Measurements from ENCODE around the gene HOXA3. TPM values are rescaled to one million over a fixed set of nuclear protein-coding genes. Genes with fewer than 3 reads are reported as not detected.

The HOXA3 gene
- total and polyA plus RNA-seq, 10 of the 15 experiments (the other 5 are each of a cell fraction or from before 2014, with no cell fraction given) = 0.05 TPM; not detected in 9

GRCh38 chr7:27133409-27134231 lies 18.8 kb downstream of the HOXA3 start:
- WGBS (ENCODE audit: insufficient coverage, insufficient replicate concordance, low lambda C conversion rate, missing lambda C conversion rate) = 69% methylated on average over 18 of the region's 18 CpGs
- no peak for DNase-seq (ENCODE audit: low read depth, low spot score)
- Histone ChIP-seq H3K9me3 (replicated peaks; ENCODE audit: control insufficient read depth, insufficient read depth, low read length) (no peaks in the 10 kb centered on the region; the same call in 2 of the 3 replicates), H3K9ac (ENCODE audit: control insufficient read depth, insufficient read depth, low read length) (no peak overlapping the region), H2AFZ (ENCODE audit: control insufficient read depth, low read depth, low read length) (no peak overlapping the region), H3K36me3 (ENCODE audit: control insufficient read depth in 2 of 2, insufficient read depth in 2 of 2, low read length in 1 of 2) (no peaks in the 10 kb centered on the region), H3K79me2 (ENCODE audit: control insufficient read depth, insufficient read depth, low read length) (no peaks in the 10 kb centered on the region), H3K4me3 (no peak overlapping the region), H3K4me2 (ENCODE audit: control insufficient read depth, insufficient read depth) (no peak overlapping the region), H3K4me1 (ENCODE audit: control insufficient read depth, insufficient read depth, low read length) (no peaks in the 10 kb centered on the region; the same call in 1 of the 2 replicates), H3K27me3 (replicated peaks in 1 of 2; ENCODE audit: control insufficient read depth in 2 of 2, insufficient read depth in 2 of 2, low read length in 1 of 2) (peaks cover 0 to 7% of the 10 kb centered on the region in 2 experiments; a peak in 1 of 4 replicates), H3K27ac (ENCODE audit: control insufficient read depth, insufficient read depth) (no peak overlapping the region), H4K20me1 (ENCODE audit: control insufficient read depth, insufficient read depth) (no peaks in the 10 kb centered on the region)
- TF ChIP-seq HDAC2 (IDR thresholded peaks at IDR 0.05) (no peak), NR2C2 (IDR thresholded peaks at IDR 0.05; ENCODE audit: borderline replicate concordance, control insufficient read depth, insufficient read length, low read depth) (no peak), YY1 (IDR thresholded peaks at IDR 0.05; ENCODE audit: low read depth, low read length) (no peak), POLR2AphosphoS2 (IDR thresholded peaks at IDR 0.05; ENCODE audit: low read depth, low read length) (no peak)
- in situ Hi-C loops (cut with MboI) = no loop called here
- ATAC-seq = no peak
- ChIA-PET POLR2A (no interaction called here), SMC1A (ENCODE audit: uncharacterized antibody, unreplicated experiment) (interaction anchor here (0.8 to 2.2 kb wide), 5 partner anchors 16 to 439 kb away, joined by 3 to 7 read pairs (median 5); no protein-coding TSS in a partner anchor), CTCF (interaction anchor here (0.6 to 1.2 kb wide), 5 partner anchors 16 to 280 kb away, joined by 3 to 4 read pairs (median 3); no protein-coding TSS in a partner anchor), RAD21 (ENCODE audit: unreplicated experiment) (interaction anchor here (1.1 to 2.0 kb wide), 3 partner anchors 15 to 50 kb away, joined by 4 to 7 read pairs (median 6); no protein-coding TSS in a partner anchor)
- intact Hi-C loops (cut with micrococcal nuclease; ENCODE audit: unreplicated experiment) = no loop called here
- no TSS peak for BruUV-seq (replicated peaks)
- no peak for FAIRE-seq

- ChIA-PET CTCF (interaction anchor here (0.6 to 0.7 kb wide), 2 partner anchors 64 to 156 kb away, joined by 3 read pairs; no protein-coding TSS in a partner anchor), RAD21 (ENCODE audit: unreplicated experiment) (no interaction called here), POLR2A (no interaction called here), SMC1A (ENCODE audit: uncharacterized antibody, unreplicated experiment) (interaction anchor here (0.8 to 2.2 kb wide), 3 partner anchors 17 to 277 kb away, joined by 3 to 7 read pairs (median 5); no protein-coding TSS in a partner anchor)
- DNase-seq (ENCODE audit: low read depth, low spot score) (no peak), FAIRE-seq (no peak), ATAC-seq (no peak)
- H4K20me1 ChIP-seq (ENCODE audit: control insufficient read depth, insufficient read depth) = no peaks in the 10 kb centered on the region
- no peaks in the 10 kb centered on the region for H3K36me3 ChIP-seq (ENCODE audit: control insufficient read depth in 2 of 2, insufficient read depth in 2 of 2, low read length in 1 of 2)
- no peak overlapping the region for H3K9ac ChIP-seq (ENCODE audit: control insufficient read depth, insufficient read depth, low read length)
- no peak overlapping the region for H3K27ac ChIP-seq (ENCODE audit: control insufficient read depth, insufficient read depth)
- no peak overlapping the region for H2AFZ ChIP-seq (ENCODE audit: control insufficient read depth, low read depth, low read length)
- TF ChIP-seq MAX (IDR thresholded peaks at IDR 0.05; ENCODE audit: low read depth, low read length) (no peak), IKZF2 (IDR thresholded peaks at IDR 0.05) (no peak)
- BruUV-seq (replicated peaks) = no TSS peak
- in situ Hi-C loops (cut with MboI) = no loop called here
- WGBS (ENCODE audit: insufficient coverage, insufficient replicate concordance, low lambda C conversion rate, missing lambda C conversion rate) = 41% methylated on average over 6 of the region's 6 CpGs
- intact Hi-C loops (cut with micrococcal nuclease; ENCODE audit: unreplicated experiment) = no loop called here
- peaks cover 2 to 7% of the 10 kb centered on the region in 2 experiments; a peak in 3 of 4 replicates for H3K27me3 ChIP-seq (replicated peaks in 1 of 2; ENCODE audit: control insufficient read depth in 2 of 2, insufficient read depth in 2 of 2, low read length in 1 of 2)
- H3K4me1 ChIP-seq (ENCODE audit: control insufficient read depth, insufficient read depth, low read length) = no peaks in the 10 kb centered on the region; the same call in 1 of the 2 replicates
- no peak overlapping the region for H3K4me3 ChIP-seq
- no peaks in the 10 kb centered on the region for H3K79me2 ChIP-seq (ENCODE audit: control insufficient read depth, insufficient read depth, low read length)
- no peaks in the 10 kb centered on the region; the same call in 2 of the 3 replicates for H3K9me3 ChIP-seq (replicated peaks; ENCODE audit: control insufficient read depth, insufficient read depth, low read length)
- no peak overlapping the region for H3K4me2 ChIP-seq (ENCODE audit: control insufficient read depth, insufficient read depth)
Observed at GRCh38 chr7:27132978-27133377, 19.4 kb downstream of the HOXA3 start.

Data from GM12878 (cell line).